GM18526 (cell line): ENCODE results near the gene CHN2.

ENCODE experiments used
- POLR2A ChIP-seq: IDR thresholded peaks from 3 replicates; pipeline ENCODE4 v1.6.1; 2011; ENCODE audit not compliant: insufficient read length; ENCODE audit errors: extremely low read depth

CHN2 gene

DNA sequence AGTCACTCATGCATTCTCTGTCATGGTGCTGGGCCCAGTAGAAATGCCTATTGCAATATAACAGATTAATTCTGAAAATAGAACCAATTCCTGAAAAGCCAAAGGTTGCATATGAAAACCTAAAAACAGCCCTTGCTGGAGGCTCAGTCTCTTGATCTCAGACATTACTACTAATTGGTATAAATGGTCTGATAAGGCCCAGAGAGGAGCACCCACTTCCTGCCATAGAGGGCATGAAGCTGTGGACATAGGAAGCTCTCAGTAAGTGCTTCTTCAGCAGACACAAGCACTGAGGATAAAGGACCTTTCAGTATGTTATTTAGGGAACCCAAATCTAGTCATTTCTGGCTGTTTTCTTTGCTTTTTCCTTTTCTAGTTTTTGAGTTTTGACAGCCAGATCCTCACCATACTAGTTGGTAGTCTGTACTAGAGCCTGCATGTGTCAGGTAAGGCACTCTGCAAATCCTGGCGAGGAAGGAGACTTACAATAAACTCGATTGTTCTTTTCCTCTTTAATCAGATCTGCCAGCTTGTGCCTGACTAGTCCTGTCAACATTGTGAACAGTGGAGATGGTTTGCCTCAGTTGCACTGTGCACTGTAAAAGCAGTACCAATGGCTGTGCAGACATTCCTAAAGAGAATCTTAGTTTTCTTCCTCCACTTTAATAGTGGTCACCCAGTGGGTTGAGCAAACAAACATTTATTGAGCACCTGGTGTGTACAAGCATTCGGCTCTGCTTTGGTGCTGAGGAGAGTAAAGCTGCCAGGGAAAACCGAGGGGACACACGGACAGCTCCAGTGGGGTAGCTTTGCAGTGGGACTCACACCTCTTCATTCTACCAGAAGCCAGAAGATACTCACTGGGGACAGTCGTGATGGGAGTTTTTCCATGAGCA lies 140.9 kb downstream of the CHN2 start:
- TF ChIP-seq POLR2A = no peak

DNA sequence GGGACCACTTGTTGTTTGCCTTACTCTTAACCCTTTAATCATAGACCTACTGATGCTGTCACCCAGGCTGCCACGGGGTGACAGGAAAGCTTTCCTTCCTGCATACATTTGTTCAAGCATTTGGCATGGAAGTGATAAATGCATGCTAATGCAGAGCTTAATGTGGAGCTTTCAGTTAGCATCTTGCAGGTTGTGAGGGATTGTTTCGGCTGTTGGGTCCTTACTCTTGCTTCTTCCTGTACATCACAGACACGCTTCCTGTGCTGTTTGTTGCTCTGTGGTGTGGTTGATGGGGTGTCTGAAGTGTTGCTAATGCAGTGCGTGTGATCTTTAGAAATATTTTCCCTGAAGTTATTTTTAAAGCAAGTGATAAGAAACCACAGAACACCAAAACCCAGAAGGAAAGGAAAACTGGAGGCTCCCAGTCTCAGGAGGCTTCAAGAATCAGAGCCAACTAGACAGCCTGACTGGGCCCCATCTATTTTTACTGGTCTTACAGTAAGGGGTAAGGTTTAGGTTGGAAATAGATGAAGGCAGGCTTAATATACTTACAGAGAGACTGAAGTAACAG lies 143.1 kb downstream of the CHN2 start:
- TF ChIP-seq POLR2A = no peak

DNA sequence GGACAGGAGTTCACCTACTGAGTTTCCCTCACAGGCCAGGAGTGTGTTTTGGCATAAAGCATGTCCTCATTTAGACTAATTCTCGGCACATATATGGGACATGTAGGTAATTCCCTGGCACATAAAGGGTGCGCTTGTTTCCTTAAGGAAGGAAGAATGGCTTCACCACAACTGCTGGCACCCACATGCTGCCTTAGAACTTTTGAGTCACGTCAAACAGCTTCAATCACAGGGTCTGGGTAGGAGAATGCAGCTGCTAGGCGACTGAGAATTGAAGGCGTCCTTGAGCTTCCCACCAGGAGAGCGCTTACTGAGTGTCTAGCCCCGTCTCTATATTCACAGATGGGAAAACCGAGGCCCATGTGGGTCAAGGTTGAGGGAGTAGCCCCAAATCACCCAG lies 146.1 kb downstream of the CHN2 start:
- TF ChIP-seq POLR2A = no peak

DNA sequence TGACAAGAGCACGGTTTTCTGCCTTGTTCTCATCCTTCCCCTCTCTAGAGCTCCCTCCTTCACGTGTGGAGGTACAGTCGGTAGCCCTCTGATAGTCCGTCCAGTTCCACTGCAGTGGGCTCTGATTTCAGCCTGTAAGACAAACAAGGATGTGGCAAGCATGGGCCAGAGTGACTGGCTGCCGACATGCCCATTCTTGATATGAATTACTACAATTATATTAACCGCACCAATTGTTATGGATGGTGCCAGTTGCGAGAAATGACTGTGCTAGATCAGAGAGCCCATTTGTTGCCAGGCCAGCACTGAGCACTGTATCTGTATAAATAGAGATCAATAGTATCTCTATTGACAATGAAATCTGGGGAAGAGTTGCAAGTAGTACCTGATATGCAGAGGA lies 146.6 kb downstream of the CHN2 start:
- no peak for TF ChIP-seq POLR2A

DNA sequence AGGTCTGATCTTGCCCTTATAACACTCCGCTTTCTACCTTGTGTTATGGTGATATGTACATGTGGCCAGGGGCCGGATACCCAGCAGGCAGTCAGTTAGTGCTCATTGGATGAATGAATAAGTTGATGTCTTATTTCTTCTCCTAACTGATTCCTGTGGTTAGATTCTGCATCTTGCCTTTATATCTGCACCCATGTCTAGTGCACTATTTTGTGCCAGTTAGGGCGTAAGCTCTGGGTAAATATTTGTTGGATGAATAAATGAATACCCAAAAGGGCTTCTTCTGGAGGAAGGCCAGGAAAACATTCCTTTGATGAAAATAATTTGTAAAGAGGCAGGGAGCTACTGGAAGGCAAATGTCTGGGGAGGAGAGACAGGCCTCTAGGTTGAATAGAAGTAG lies 148.2 kb downstream of the CHN2 start:
- TF ChIP-seq POLR2A = no peak

DNA sequence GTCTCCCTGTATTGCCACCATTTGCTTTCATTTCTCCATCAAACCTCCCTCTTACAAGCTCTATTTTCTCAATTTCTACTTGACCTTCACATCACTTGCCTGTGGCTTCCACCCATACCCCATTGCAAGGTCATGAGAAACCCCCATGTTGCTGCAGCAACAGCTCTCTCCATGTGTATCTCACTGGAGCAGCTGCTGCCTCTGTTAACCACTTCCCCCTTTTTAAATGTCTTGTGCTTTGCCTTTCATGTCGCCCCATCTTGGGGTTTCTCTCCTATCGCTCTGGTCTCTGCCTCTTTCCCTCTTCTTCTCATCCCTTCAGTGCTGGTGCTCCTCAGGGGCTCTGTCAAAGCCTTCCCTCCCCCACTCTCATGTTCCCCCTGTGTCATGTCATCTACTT lies 148.8 kb downstream of the CHN2 start:
- no peak for TF ChIP-seq POLR2A

DNA sequence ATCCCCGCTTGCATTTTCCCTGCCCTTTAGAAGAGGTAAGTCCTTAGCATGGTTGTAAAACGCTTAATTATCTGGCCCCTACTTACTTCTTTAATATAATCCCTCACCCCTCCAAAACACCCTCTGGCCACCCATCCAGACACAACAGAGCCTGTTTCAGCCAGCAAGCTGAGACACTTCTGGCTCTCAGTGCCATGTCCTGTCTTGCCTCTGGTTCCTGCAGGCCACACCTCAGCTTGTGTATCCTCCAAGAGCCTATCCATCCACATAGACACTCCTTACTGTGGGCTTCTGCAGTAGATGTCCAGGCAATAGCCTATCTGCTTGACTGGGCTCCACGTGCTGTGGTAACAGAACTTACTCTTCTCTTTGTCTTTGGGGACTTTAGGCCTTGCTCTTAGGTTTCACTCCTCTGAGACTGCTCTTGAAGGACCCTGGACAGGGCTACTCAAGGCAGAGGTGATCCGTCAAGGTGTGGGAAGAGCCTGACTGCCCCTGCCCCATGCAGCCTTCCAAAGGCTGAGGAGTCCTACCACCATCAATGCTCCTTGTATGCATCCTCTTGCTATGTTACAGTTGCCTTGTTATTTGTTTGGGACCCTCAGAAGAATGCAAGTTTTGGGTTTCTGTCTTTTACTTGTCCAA lies 149.9 kb downstream of the CHN2 start:
- TF ChIP-seq POLR2A = no peak

DNA sequence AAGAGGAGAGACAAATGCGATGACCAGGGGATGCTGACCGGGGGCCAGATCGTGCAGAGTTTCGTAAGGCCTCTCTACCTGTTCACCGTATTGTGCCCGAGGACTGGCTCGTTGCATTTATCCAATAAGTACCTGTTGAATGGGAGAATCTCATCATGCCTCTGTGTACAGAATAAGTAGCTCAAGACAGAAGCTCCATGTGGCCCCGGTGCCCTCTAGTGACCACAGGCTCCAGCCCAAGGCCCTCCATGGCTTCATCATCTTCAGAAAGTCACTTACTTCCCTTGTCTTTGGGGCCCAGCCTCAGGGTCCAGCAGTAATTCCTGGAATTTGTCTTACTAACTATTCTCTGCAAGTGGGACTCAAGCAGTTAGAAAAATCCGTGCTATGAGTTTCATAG lies 151.0 kb downstream of the CHN2 start:
- TF ChIP-seq POLR2A = no peak

DNA sequence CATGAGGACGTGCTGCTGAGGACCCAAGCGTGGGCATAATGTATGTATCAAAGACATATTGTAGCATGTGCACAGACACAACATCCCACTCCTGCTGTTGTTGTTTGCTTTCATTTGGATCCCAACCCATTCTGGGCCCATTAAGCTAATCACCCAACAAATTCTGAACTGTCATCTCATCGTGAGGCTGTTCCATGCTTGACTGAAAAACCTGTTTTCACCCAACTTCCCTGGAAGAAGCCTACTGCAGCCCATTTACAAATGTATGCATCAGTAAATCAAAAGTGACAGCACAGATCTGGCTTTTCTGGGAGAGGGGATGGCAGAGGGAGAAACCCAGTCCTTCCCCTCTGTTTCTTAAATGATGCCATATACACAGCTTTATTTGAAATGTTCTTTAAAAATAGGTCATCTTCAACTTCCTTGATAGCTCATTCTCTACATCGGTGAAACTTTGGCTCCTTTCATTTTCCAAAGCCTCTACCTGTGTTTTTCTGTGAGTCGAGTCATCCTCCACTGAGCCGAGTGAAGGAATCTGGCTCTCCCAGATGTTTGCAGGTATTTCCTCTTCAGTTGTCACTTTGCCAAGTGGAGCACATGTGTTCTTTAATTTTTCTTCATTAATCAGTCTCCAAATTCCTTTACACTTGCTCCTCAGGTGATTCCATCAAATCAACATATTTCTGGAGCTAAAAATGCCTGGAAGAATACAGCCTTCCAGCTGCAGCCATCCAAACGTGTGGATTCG lies 151.8 kb downstream of the CHN2 start:
- no peak for TF ChIP-seq POLR2A

DNA sequence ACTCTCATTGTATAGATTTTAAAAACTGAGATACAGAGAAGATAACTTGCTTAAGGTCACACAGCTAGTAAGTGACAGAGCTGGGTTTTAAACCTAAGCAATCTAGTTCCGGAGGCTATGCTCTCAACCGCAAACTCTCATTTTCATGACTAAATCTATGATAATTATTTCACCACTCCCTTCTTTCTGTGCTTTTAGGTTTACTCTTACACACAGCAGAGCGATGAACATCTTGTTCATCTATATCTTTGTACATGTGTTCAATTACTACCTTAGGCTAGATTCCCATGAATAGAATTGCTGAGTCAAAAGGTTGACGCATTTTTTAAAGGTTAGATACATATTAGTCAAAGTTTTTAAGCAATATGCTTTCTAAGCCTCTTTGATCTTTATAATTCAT lies 154.8 kb downstream of the CHN2 start:
- no peak for TF ChIP-seq POLR2A

DNA sequence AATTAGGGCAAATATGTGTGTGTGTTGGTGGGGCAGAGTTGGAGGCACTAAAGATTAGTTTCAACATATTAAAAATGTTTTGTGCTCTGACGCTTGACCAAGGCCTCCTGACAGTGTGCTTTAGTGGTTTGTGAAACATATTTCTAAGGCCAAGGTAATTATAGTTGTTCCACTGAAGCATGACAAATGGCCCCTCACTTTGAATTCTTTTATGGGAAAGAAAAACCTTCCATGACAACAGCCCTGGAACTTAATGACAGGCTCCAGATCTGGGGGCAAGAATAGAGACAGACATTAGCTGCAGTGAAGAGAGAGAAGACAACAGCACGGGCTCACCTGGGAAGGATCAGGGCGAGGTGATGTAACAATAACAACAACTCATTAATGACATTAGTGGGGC lies 155.8 kb downstream of the CHN2 start:
- no peak for TF ChIP-seq POLR2A

DNA sequence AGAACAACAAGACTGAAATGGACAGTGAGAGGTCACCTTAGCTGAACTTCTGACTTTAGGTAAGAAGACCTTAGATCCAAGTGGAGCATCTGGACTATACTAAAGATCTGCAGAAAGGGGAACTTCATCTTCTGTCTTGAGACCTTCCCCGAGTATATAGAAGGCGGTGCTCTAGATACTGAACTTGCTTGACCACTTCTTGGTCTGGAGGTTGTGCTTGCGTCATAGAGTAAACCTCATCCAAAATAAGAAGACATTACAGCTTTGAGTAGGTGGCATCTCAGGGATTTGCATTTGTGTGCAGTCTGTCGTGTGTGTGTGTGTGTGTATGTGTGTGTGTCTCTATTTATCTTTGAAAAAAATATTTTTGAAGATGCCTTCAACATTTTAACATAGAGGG lies 157.5 kb downstream of the CHN2 start:
- TF ChIP-seq POLR2A = no peak

DNA sequence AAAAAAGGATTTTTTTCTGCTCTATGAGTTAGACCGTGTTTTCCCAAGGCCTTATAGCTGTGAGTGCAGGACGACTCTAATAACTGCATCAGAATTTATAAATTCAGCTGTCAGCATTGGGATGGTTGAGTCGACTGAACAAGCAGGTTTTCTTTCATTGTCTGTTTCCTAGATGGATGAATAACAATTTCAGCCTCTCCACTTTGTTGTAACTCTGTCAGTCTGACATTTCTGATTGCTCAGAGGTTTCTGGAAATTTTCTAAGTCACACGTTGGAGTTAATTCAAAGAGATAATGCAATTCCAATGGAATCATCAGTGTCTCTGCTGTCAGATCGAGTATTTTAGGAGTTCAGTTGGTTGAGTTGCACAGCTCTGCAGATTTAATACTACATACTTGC lies 159.2 kb downstream of the CHN2 start:
- no peak for TF ChIP-seq POLR2A

DNA sequence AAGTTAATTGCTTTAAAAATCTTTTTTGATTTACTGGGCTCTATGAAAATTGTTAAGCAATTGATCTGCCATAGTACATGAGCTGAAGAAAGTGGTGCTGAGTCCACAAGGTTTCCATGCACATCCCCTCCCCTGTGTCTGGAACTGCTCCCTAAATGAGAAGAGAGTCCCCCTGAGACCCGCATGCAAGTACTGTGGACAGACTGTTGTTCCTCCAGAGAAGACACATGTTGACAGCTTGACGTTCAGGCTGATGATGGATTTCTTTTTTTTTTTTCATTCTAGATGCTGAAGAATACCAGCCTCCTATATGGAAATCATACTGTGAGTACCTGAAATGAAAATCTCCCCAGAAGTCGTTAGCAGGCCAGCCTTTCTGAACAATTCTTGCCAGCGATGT lies 159.8 kb downstream of the CHN2 start:
- TF ChIP-seq POLR2A = no peak

DNA sequence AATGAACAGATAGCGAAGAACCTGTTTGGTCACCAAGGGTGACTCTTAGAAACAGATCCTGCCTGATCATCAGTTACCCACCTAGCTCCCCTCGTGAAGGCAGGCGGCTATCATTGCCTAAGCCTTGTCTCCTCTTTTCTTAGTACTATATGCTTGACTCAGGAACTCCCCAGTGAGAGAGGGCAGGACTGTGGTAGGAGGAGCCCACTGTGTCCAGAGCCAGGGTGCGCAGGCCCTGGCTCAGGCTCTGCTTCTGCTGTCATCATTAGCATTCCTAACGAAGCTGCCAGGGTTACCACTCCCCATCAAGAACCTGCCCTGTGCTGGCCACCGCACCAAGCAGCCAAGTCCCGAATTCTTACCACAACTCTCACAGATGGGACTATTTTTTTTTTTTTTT lies 160.8 kb downstream of the CHN2 start:
- no peak for TF ChIP-seq POLR2A

DNA sequence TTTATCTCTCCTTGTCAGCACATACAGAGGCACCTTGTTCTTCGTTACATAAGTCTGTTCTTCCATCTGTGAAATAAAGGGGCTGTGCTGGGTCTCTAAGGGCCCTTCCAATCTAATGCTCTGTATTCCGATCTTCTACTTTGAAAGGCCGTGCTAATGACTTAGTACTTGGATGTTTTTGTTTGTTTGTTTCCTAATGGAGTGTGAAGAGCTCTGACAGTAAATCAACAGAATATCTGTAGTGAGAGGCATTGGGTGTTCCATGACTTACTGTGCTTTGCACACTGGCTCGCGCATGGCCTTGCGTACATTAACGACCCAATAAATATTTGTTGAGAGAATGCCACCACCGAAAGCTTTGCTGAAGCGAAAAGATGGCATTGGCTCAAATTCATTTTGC lies 162.1 kb downstream of the CHN2 start:
- no peak for TF ChIP-seq POLR2A
